Endothelial cell of umbilical vein (primary cell): ENCODE results near the gene ERG. TPM values are rescaled to one million over a fixed set of nuclear protein-coding genes. Genes with fewer than 3 reads are reported as not detected.

Experiments
- BruUV-seq: library from RNA; stranded (reverse); fragments of 400-500 nt; replicated peaks from 2 replicates; lab custom pipeline; 2021; lab: Mats Ljungman, UMichigan
- CTCF ChIA-PET: fragments of 300-600, 350-600 bp; sonication (Branson Sonifier 250); formaldehyde crosslinking; loops from one replicate; lab custom pipeline; 2021; ENCODE audit warnings: antibody characterized with exemption, inconsistent platforms; lab: Charles Lee
- POLR2A ChIA-PET: fragments of 300-600, 350-600 bp; sonication (Branson Sonifier 250); formaldehyde crosslinking; loops from one replicate; lab custom pipeline; 2021; ENCODE audit warnings: antibody characterized with exemption, inconsistent platforms; lab: Charles Lee
- DNase-seq: peaks from one replicate; pipeline ENCODE4 v3.0.0-alpha.2; 2011; ENCODE audit warnings: low read depth, low spot score
- FAIRE-seq: peaks from 2 replicates; lab custom pipeline; 2011; peaks lifted over from hg19 to GRCh38; lab: Jason Lieb, UNC
- H2AFZ ChIP-seq: 2 replicates; pipeline ENCODE4 v1.6.0; 2012; ENCODE audit warnings: low read depth, low read length, control low read depth, inconsistent platforms
- H3K27ac ChIP-seq: 2 replicates; pipeline ENCODE4 v1.5.1; 2011; ENCODE audit warnings: low read depth, mild to moderate bottlenecking, control low read depth, low read length, moderate library complexity; ENCODE audit not compliant: insufficient read depth
- H3K27me3 ChIP-seq, 2 experiments: 2 replicates each; pipeline versions ENCODE4 v1.6.0 to v1.6.1; 2011; ENCODE audit warnings: low read length in 2 of 2, mixed read lengths in 1 of 2; ENCODE audit not compliant: control insufficient read depth in 2 of 2, insufficient read depth in 2 of 2
- H3K36me3 ChIP-seq, 2 experiments: 2 replicates in 1 of 2; 3 replicates in 1 of 2; pipeline ENCODE4 v1.5.1; 2011; ENCODE audit warnings: low read length in 2 of 2, mild to moderate bottlenecking in 1 of 2, moderate library complexity in 1 of 2; ENCODE audit not compliant: control insufficient read depth in 2 of 2, insufficient read depth in 2 of 2; ENCODE audit errors: extremely low read depth in 1 of 2
- H3K4me1 ChIP-seq: 3 replicates; pipeline ENCODE4 v1.5.1; 2011; ENCODE audit warnings: mild to moderate bottlenecking, low read length; ENCODE audit not compliant: control insufficient read depth, insufficient read depth; ENCODE audit errors: extremely low read depth
- H3K4me2 ChIP-seq: 2 replicates; pipeline ENCODE4 v1.6.1; 2011; ENCODE audit warnings: low read length, control low read depth, mixed read lengths; ENCODE audit not compliant: insufficient read depth
- H3K4me3 ChIP-seq, 3 experiments: fragments of 200-600 bp in 1 of 3; sonication (generic), shearing (Covaris generic) in 1 of 3; replicated peaks in 1 of 3; 2 replicates each; pipeline ENCODE4 v1.5.1; 2011 to 2016; ENCODE audit warnings: control low read depth in 3 of 3, low read length in 3 of 3, mild to moderate bottlenecking in 2 of 3, inconsistent platforms in 1 of 3, low read depth in 1 of 3, moderate library complexity in 1 of 3; ENCODE audit not compliant: insufficient read depth in 1 of 3
- H3K79me2 ChIP-seq: 2 replicates; pipeline ENCODE4 v1.6.0; 2012; ENCODE audit warnings: low read length, inconsistent platforms; ENCODE audit not compliant: control insufficient read depth, insufficient read depth
- H3K9ac ChIP-seq: replicated peaks from 2 replicates; pipeline ENCODE3; 2011; ENCODE audit warnings: low read length, control low read depth; ENCODE audit not compliant: insufficient read depth; ENCODE audit errors: extremely low read depth
- H3K9me1 ChIP-seq: replicated peaks from 3 replicates; pipeline ENCODE4 v1.6.0; 2011; ENCODE audit warnings: mild to moderate bottlenecking, low read length; ENCODE audit not compliant: control insufficient read depth, insufficient read depth; ENCODE audit errors: extremely low read depth
- H3K9me3 ChIP-seq: replicated peaks from 2 replicates; pipeline ENCODE4 v1.5.1; 2012; ENCODE audit warnings: low read length, inconsistent platforms; ENCODE audit not compliant: control insufficient read depth, insufficient read depth
- H4K20me1 ChIP-seq: replicated peaks from 2 replicates; pipeline ENCODE3; 2011; ENCODE audit warnings: mild to moderate bottlenecking, low read length; ENCODE audit not compliant: control insufficient read depth, insufficient read depth; ENCODE audit errors: extremely low read depth
- EZH2 ChIP-seq: IDR thresholded peaks from 2 replicates; pipeline ENCODE4 v1.6.1; 2012; ENCODE audit warnings: borderline replicate concordance, low read depth, mild to moderate bottlenecking, moderate library complexity, low read length, inconsistent platforms; ENCODE audit not compliant: severe bottlenecking
- FOS ChIP-seq: IDR thresholded peaks from 2 replicates; pipeline ENCODE4 v1.6.1; 2011; ENCODE audit warnings: mild to moderate bottlenecking, low read length, moderate library complexity, borderline replicate concordance; ENCODE audit not compliant: insufficient read depth
- GATA2 ChIP-seq: IDR thresholded peaks from 2 replicates; pipeline ENCODE4 v1.7.0; 2011; ENCODE audit warnings: low read depth, mild to moderate bottlenecking, moderate library complexity, mixed read lengths, low read length; ENCODE audit not compliant: insufficient read length, insufficient read depth
- JUN ChIP-seq: IDR thresholded peaks from 2 replicates; pipeline ENCODE4 v1.6.1; 2011; ENCODE audit warnings: borderline replicate concordance, low read depth; ENCODE audit not compliant: insufficient read length, insufficient read depth
- MYC ChIP-seq: IDR thresholded peaks from one replicate; pipeline ENCODE4 v1.6.1; 2011; ENCODE audit warnings: mild to moderate bottlenecking, low read depth, low read length
- POLR2A ChIP-seq: IDR thresholded peaks from 2 replicates; pipeline ENCODE4 v1.6.1; 2012; ENCODE audit warnings: low read depth, mild to moderate bottlenecking, control low read depth, low read length
- POLR2AphosphoS5 ChIP-seq: IDR thresholded peaks from 2 replicates; pipeline ENCODE4 v1.6.1; 2012; ENCODE audit warnings: low read depth, mild to moderate bottlenecking, control low read depth, low read length, moderate library complexity; ENCODE audit not compliant: insufficient read depth
- dilution Hi-C: fragments of 300-500 bp; cut with MboI; formaldehyde crosslinking; loops from one replicate; pipeline ENCODE4 v1.15.0; 2019; ENCODE audit warnings: low sequenced_read_pairs; ENCODE audit not compliant: extremely low pct_ligation_motif_present
- intact Hi-C: fragments of 100-400 bp; cut with micrococcal nuclease; formaldehyde crosslinking; loops from one replicate; pipeline ENCODE4 v1.10.0; 2022
- polyA plus RNA-seq, 4 experiments: library from polyadenylated mRNA; depleted of rRNA in 3 of 4; stranded (reverse) in 3 of 4; unstranded in 1 of 4; fragments of >200 nt; gene quantifications; 2 replicates each; pipeline versions ENCODE4 v1.2.1 to v1.2.3, GENCODE V29; 2011 to 2012; ENCODE audit warnings: missing spikeins in 1 of 4
- total RNA-seq: library from RNA; stranded (reverse); gene quantifications from 2 replicates; pipeline ENCODE4 v1.2.3, GENCODE V29; 2021
- TF ChIP-seq, protein P1 (sequence below), 2 donors: IDR thresholded peaks; 1 replicate in 1 of 2; 2 replicates in 1 of 2; pipeline ENCODE4 v1.5.1; 2011; ENCODE audit warnings: low read length in 2 of 2, mild to moderate bottlenecking in 2 of 2, moderate library complexity in 2 of 2, control low read depth in 1 of 2, inconsistent platforms in 1 of 2, low read depth in 1 of 2; ENCODE audit not compliant: insufficient read depth in 1 of 2; ENCODE audit errors: extremely low read depth in 1 of 2
- TF ChIP-seq, protein P2 (sequence below): IDR thresholded peaks from 2 replicates; pipeline ENCODE4 v1.6.1; 2011; ENCODE audit not compliant: insufficient read depth, insufficient read length

Gene ERG
- total and polyA plus RNA-seq, 2 donors (not counting 3 experiments of a cell fraction or from before 2014, with no cell fraction given) = 173 to 210 TPM

DNA sequence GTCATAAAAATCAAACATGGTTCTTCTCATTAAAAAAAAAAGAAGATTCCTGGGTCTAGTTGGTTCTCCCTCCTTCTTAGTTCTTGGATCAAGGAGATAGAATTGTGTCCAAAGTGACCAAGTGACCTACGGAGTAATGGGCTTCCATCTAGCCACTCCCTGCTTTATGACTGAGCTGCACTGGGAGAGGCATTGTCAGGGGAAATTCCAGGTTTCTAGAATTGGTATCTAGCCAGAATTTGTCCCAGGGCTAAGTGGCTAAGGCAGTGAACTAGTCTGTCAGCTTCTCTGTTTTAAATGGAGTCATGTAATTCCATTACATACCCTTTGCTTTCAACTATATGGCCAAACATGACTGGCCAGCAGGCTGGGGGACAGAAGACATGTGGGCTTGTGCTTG is 40.1 kb upstream of the ERG start:
- no peak for TF ChIP-seq FOS
- TF ChIP-seq, protein P1, sequence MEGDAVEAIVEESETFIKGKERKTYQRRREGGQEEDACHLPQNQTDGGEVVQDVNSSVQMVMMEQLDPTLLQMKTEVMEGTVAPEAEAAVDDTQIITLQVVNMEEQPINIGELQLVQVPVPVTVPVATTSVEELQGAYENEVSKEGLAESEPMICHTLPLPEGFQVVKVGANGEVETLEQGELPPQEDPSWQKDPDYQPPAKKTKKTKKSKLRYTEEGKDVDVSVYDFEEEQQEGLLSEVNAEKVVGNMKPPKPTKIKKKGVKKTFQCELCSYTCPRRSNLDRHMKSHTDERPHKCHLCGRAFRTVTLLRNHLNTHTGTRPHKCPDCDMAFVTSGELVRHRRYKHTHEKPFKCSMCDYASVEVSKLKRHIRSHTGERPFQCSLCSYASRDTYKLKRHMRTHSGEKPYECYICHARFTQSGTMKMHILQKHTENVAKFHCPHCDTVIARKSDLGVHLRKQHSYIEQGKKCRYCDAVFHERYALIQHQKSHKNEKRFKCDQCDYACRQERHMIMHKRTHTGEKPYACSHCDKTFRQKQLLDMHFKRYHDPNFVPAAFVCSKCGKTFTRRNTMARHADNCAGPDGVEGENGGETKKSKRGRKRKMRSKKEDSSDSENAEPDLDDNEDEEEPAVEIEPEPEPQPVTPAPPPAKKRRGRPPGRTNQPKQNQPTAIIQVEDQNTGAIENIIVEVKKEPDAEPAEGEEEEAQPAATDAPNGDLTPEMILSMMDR (IDR thresholded peaks at IDR 0.05; ENCODE audit: extremely low read depth in 1 of 2, insufficient read depth in 1 of 2, low read depth in 1 of 2, low read length in 2 of 2) = no peak
- TF ChIP-seq, protein P2, sequence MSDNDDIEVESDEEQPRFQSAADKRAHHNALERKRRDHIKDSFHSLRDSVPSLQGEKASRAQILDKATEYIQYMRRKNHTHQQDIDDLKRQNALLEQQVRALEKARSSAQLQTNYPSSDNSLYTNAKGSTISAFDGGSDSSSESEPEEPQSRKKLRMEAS = no peak
- no peak for TF ChIP-seq JUN
- TF ChIP-seq MYC = no peak
- no peak for TF ChIP-seq POLR2AphosphoS5
- TF ChIP-seq GATA2 = no peak
- no peak for TF ChIP-seq EZH2
- no peak for TF ChIP-seq POLR2A
- Histone ChIP-seq H3K27me3 (peaks cover 1 to 9% of the 10 kb centered on the region in 2 experiments), H3K4me2 (no peak overlapping the region), H3K9me3 (no peaks in the 10 kb centered on the region), H3K79me2 (no peaks in the 10 kb centered on the region), H3K9ac (no peak overlapping the region), H3K4me3 (no peak overlapping the region), H3K36me3 (no peaks in the 10 kb centered on the region), H3K27ac (no peak overlapping the region), H2AFZ (no peak overlapping the region), H4K20me1 (no peaks in the 10 kb centered on the region), H3K4me1 (no peaks in the 10 kb centered on the region), H3K9me1 (no peaks in the 10 kb centered on the region)
- ChIA-PET POLR2A (no interaction called here), CTCF (interaction anchor here (0.8 kb wide), 2 partner anchors 14 to 26 kb away, joined by 3 to 4 read pairs; no protein-coding TSS in a partner anchor)
- FAIRE-seq (no peak), DNase-seq (peak; percentile 12)
- dilution Hi-C loops (no loop called here), intact Hi-C loops (no loop called here)
- BruUV-seq = no TSS peak
